ENCODE data around the gene MS4A6E.

The MS4A6E gene

GRCh38 chr11:60307507-60308195 lies 19.4 kb upstream of the MS4A6E start:
- H3K27me3 ChIP-seq (ENCODE audit: insufficient read depth, low read length, poor library complexity, severe bottlenecking): no peaks in the 10 kb centered on the region
- H3K36me3 ChIP-seq (ENCODE audit: insufficient read depth, low read length): no peaks in the 10 kb centered on the region
- H3K79me2 ChIP-seq (ENCODE audit: insufficient read depth, low read length): no peaks in the 10 kb centered on the region
- H3K4me2 ChIP-seq (ENCODE audit: low read depth, low read length, poor library complexity, severe bottlenecking): no peak overlapping the region
- H3K9ac ChIP-seq (ENCODE audit: low read depth, low read length, poor library complexity, severe bottlenecking): no peak overlapping the region
- TF ChIP-seq EZH2phosphoT487 (IDR thresholded peaks at IDR 0.05; ENCODE audit: borderline replicate concordance): no peak
- no peak for TF ChIP-seq CTCF (conservative IDR thresholded peaks at IDR 0.05; ENCODE audit: low read length)
- no peaks in the 10 kb centered on the region for H3K9me2 ChIP-seq (replicated peaks; ENCODE audit: low read depth, low read length)
- no peak overlapping the region for H3K4me3 ChIP-seq (ENCODE audit: low read length, poor library complexity, severe bottlenecking)
- H3K4me1 ChIP-seq (ENCODE audit: insufficient read depth, low read length, poor library complexity, severe bottlenecking): no peaks in the 10 kb centered on the region
- H3F3A ChIP-seq (ENCODE audit: low read depth): no peaks in the 10 kb centered on the region
- no peaks in the 10 kb centered on the region for H3K9me3 ChIP-seq (ENCODE audit: insufficient read depth, low read depth, low read length)
- no peaks in the 10 kb centered on the region for H4K20me1 ChIP-seq (ENCODE audit: insufficient read depth, low read length, poor library complexity, severe bottlenecking)
- no peak overlapping the region for H2AFZ ChIP-seq (ENCODE audit: low read length)

DNA sequence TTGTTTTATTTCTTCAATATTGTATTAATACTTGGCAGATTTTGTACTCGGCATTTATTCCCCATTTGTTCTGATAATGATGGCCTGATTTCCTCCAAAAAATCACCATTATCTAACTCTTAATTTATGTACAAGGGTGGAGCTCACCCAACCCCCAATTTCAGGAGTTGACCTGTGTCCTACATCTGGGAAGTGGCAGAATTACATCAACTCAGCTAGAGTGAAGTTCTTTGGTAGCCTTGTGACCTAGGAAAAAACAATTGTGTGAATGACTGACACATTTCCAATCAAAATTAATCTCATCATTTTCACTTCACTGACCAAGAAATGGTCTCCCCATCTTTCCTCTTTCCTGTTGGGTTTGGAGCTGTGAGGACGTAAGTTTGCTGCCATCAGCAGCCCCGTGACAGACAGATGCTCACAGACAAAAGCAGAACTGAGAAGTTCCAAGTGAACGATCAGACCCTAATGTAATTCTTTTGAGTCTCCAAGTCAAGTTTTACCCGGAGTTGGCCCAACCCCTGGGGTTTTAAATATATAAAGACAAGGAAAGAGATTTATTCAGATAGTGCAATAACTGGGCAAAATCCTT lies 16.6 kb upstream of the MS4A6E start:
- Histone ChIP-seq H3K9me2 (replicated peaks; ENCODE audit: low read depth, low read length) (no peaks in the 10 kb centered on the region), H2AFZ (ENCODE audit: low read length) (no peak overlapping the region), H3K4me3 (ENCODE audit: low read length, poor library complexity, severe bottlenecking) (no peak overlapping the region), H3K4me2 (ENCODE audit: low read depth, low read length, poor library complexity, severe bottlenecking) (no peak overlapping the region), H3K36me3 (ENCODE audit: insufficient read depth, low read length) (no peaks in the 10 kb centered on the region), H3K9ac (ENCODE audit: low read depth, low read length, poor library complexity, severe bottlenecking) (no peak overlapping the region), H3F3A (ENCODE audit: low read depth) (no peaks in the 10 kb centered on the region), H3K4me1 (ENCODE audit: insufficient read depth, low read length, poor library complexity, severe bottlenecking) (no peaks in the 10 kb centered on the region), H4K20me1 (ENCODE audit: insufficient read depth, low read length, poor library complexity, severe bottlenecking) (no peaks in the 10 kb centered on the region), H3K79me2 (ENCODE audit: insufficient read depth, low read length) (no peaks in the 10 kb centered on the region), H3K9me3 (ENCODE audit: insufficient read depth, low read depth, low read length) (no peaks in the 10 kb centered on the region), H3K27me3 (ENCODE audit: insufficient read depth, low read length, poor library complexity, severe bottlenecking) (no peaks in the 10 kb centered on the region)
- no peak for TF ChIP-seq CTCF (conservative IDR thresholded peaks at IDR 0.05; ENCODE audit: low read length)
- no peak for TF ChIP-seq EZH2phosphoT487 (IDR thresholded peaks at IDR 0.05; ENCODE audit: borderline replicate concordance)

- TF ChIP-seq EZH2phosphoT487 (IDR thresholded peaks at IDR 0.05; ENCODE audit: borderline replicate concordance) (no peak), CTCF (conservative IDR thresholded peaks at IDR 0.05; ENCODE audit: low read length) (no peak)
- no peak overlapping the region for H3K9ac ChIP-seq (ENCODE audit: low read depth, low read length, poor library complexity, severe bottlenecking)
- H2AFZ ChIP-seq (ENCODE audit: low read length): no peak overlapping the region
- H3K4me2 ChIP-seq (ENCODE audit: low read depth, low read length, poor library complexity, severe bottlenecking): no peak overlapping the region
- no peaks in the 10 kb centered on the region for H3K9me2 ChIP-seq (replicated peaks; ENCODE audit: low read depth, low read length)
- H4K20me1 ChIP-seq (ENCODE audit: insufficient read depth, low read length, poor library complexity, severe bottlenecking): no peaks in the 10 kb centered on the region
- no peaks in the 10 kb centered on the region for H3K36me3 ChIP-seq (ENCODE audit: insufficient read depth, low read length)
- no peak overlapping the region for H3K4me3 ChIP-seq (ENCODE audit: low read length, poor library complexity, severe bottlenecking)
- H3K27me3 ChIP-seq (ENCODE audit: insufficient read depth, low read length, poor library complexity, severe bottlenecking): peaks cover 11% of the 10 kb centered on the region
- H3K79me2 ChIP-seq (ENCODE audit: insufficient read depth, low read length): no peaks in the 10 kb centered on the region
- H3F3A ChIP-seq (ENCODE audit: low read depth): no peaks in the 10 kb centered on the region
- no peaks in the 10 kb centered on the region for H3K4me1 ChIP-seq (ENCODE audit: insufficient read depth, low read length, poor library complexity, severe bottlenecking)
- H3K9me3 ChIP-seq (ENCODE audit: insufficient read depth, low read depth, low read length): 0 out of 2 replicates have a peak, but pooled peaks cover 3% of the 10 kb centered on the region
These were observed 12.3 kb upstream of the MS4A6E start for GRCh38 chr11:60314635-60315321.

All from Loucy (cell line).